HepG2 (cell line): ENCODE measurements around the gene ADPGK.

ENCODE experiments used
- BHLHE40 ChIP-seq: IDR thresholded peaks from 2 replicates; pipeline ENCODE4 v1.6.1; 2011; ENCODE audit warnings: low read length, improper control_type of control experiment
- CEBPB ChIP-seq: IDR thresholded peaks from 2 replicates; pipeline ENCODE4 v1.6.1; 2011; ENCODE audit warnings: low read depth, low read length, improper control_type of control experiment, borderline replicate concordance
- CREB1 ChIP-seq, 2 experiments: fragments of 450-650 bp in 1 of 2; IDR thresholded peaks; 2 replicates each; pipeline ENCODE4 v1.6.1; 2016 to 2017; ENCODE audit warnings: control low read depth in 1 of 2, mild to moderate bottlenecking in 1 of 2, missing compliant biosample characterization in 1 of 2, missing genetic modification characterization in 1 of 2
- ETV6 ChIP-seq: sonication (generic); formaldehyde crosslinking; conservative IDR thresholded peaks from 2 replicates; pipeline ENCODE4 v1.4.0; 2020; ENCODE audit warnings: missing genetic modification reagents
- EZH2 ChIP-seq: conservative IDR thresholded peaks from 2 replicates; pipeline ENCODE4 v1.6.1; 2012; ENCODE audit warnings: mild to moderate bottlenecking, low read depth, low read length, moderate library complexity
- KAT2B ChIP-seq: fragments of 150-350 bp; IDR thresholded peaks from 2 replicates; pipeline ENCODE4 v1.6.1; 2014; ENCODE audit warnings: low read depth, low read length, borderline replicate concordance
- KDM4B ChIP-seq: sonication (generic); formaldehyde crosslinking; IDR thresholded peaks from 2 replicates; pipeline ENCODE4 v1.4.0; 2020; ENCODE audit warnings: missing genetic modification reagents
- NFIC ChIP-seq: IDR thresholded peaks from 2 replicates; pipeline ENCODE4 v1.6.1; 2012; ENCODE audit warnings: mild to moderate bottlenecking, low read length, inconsistent platforms
- POLR2AphosphoS5 ChIP-seq: IDR thresholded peaks from 2 replicates; pipeline ENCODE4 v1.6.1; 2012; ENCODE audit warnings: low read depth, low read length
- RAD21 ChIP-seq: fragments of 450-650 bp; formaldehyde crosslinking; IDR thresholded peaks from 2 replicates; pipeline ENCODE4 v1.5.0; 2020; ENCODE audit warnings: mild to moderate bottlenecking
- SCMH1 ChIP-seq: sonication (generic); formaldehyde crosslinking; IDR thresholded peaks from 2 replicates; pipeline ENCODE4 v1.9.0; 2021; ENCODE audit warnings: missing genetic modification reagents, mild to moderate bottlenecking, borderline replicate concordance
- TF ChIP-seq, protein P1 (sequence below), 2 experiments: IDR thresholded peaks; 2 replicates each; pipeline ENCODE4 v1.6.1; 2011 to 2012; ENCODE audit warnings: low read length in 2 of 2, borderline replicate concordance in 1 of 2, low read depth in 1 of 2, mild to moderate bottlenecking in 1 of 2, moderate library complexity in 1 of 2

DNA sequence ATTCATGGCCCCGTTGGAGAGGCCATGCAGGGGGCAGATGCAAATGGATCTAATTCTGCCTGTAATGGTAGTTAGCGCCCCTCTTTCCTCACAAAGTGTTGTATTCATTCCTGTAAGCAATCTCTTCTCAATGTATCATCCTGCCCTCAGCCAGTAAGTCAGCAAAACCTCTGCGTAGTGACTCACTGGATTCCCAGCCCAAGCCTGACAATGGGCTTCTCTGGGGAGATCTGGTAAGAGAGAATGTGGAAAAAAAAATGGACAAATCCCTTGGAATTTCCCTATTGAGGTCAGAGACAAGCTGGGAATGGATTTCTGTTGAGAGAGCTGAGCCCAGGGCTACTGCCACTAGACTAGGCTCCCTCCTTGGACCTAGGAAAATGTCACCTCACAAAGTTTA lies 25.4 kb downstream of the ADPGK start:
- no peak for TF ChIP-seq BHLHE40
- no peak for TF ChIP-seq EZH2
- no peak for TF ChIP-seq ETV6
- TF ChIP-seq NFIC: no peak
- no peak for TF ChIP-seq KAT2B
- TF ChIP-seq KDM4B (CRISPR knock-in tag): no peak
- no peak for TF ChIP-seq CEBPB
- no peak for TF ChIP-seq RAD21 (CRISPR knock-in tag)
- no peak for TF ChIP-seq POLR2AphosphoS5
- no peak for TF ChIP-seq CREB1 (IDR thresholded peaks at IDR 0.05)
- TF ChIP-seq CREB1 (CRISPR knock-in tag; IDR thresholded peaks at IDR 0.05): no peak
- no peak for TF ChIP-seq SCMH1 (CRISPR knock-in tag)
- TF ChIP-seq, protein P1, sequence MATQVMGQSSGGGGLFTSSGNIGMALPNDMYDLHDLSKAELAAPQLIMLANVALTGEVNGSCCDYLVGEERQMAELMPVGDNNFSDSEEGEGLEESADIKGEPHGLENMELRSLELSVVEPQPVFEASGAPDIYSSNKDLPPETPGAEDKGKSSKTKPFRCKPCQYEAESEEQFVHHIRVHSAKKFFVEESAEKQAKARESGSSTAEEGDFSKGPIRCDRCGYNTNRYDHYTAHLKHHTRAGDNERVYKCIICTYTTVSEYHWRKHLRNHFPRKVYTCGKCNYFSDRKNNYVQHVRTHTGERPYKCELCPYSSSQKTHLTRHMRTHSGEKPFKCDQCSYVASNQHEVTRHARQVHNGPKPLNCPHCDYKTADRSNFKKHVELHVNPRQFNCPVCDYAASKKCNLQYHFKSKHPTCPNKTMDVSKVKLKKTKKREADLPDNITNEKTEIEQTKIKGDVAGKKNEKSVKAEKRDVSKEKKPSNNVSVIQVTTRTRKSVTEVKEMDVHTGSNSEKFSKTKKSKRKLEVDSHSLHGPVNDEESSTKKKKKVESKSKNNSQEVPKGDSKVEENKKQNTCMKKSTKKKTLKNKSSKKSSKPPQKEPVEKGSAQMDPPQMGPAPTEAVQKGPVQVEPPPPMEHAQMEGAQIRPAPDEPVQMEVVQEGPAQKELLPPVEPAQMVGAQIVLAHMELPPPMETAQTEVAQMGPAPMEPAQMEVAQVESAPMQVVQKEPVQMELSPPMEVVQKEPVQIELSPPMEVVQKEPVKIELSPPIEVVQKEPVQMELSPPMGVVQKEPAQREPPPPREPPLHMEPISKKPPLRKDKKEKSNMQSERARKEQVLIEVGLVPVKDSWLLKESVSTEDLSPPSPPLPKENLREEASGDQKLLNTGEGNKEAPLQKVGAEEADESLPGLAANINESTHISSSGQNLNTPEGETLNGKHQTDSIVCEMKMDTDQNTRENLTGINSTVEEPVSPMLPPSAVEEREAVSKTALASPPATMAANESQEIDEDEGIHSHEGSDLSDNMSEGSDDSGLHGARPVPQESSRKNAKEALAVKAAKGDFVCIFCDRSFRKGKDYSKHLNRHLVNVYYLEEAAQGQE (IDR thresholded peaks at IDR 0.05; ENCODE audit: borderline replicate concordance in 1 of 2, low read depth in 1 of 2, low read length in 2 of 2): no peak
